AML-193 (cell line): ENCODE measurements around the gene FBXL13.

Experiments
- DNase-seq, 2 experiments: peaks; one replicate each; lab custom pipeline; 2025; lab: John Stamatoyannopoulos, UW

Gene FBXL13

GRCh38 chr7:102892631-102893278 is 181.8 kb downstream of the FBXL13 start:
- DNase-seq, result peak; percentile 90 to 94

DNA sequence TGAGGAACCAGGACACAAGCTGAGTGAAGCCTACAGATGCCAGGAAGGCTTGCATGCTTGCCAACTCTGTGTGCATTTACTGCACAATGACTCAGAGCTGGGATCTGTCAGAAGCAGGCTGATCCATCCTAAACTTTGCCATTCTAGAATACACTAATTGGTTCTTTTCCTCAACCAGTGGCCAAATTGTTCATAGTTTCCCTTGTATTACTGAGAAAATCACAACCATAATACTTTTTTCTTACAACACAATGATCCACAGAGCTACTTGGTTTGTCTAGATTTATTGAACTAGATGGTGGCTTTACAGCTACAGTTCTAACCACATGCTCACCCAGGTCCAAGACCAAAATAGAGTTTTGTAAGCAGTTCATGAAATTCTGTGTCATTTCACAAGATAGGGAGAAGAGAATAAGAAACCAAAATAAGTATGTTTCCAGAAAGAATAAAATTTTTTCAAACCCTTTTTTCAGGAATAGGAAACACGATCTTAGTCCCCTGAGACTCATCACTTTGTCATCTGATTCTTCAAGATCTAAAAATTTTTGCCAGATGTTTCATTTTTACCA is 182.8 kb downstream of the FBXL13 start:
- no peak for DNase-seq

DNA sequence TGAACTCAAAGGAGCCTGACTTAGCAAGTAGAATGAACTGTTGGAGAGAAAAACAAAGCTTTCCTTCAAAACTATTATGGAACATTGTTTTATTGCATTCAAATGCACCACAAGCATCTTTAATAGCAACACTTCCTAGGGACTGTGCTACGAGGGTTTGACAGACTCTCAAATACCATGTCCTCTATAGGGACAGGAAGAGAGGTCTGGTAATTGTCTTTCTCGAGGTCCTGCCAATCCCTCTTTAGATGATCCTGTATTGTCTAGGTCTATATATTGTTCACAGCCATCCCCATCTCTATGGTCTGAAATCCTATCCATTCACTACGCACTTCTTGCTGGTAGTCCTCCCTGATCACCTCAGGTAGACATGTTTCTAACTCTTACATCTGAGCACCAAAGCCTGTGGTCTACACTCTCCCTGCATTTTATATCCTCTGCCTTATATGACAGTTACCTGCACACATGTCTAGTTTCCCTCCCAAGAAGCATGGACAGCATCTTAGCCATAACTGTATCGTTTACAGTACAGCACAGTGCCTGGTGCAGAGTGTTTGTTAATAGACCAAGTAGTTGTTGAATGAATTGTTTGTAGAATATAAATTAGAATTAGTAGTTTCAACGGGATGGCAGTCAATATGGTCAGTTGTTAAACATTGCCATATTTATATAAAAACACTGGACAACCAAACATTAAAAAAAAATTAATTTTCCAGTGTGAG is 183.5 kb downstream of the FBXL13 start:
- DNase-seq, result no peak

- DNase-seq, result peak; percentile 63 to 66
These were observed 184.2 kb downstream of the FBXL13 start for GRCh38 chr7:102890292-102890970.

DNA sequence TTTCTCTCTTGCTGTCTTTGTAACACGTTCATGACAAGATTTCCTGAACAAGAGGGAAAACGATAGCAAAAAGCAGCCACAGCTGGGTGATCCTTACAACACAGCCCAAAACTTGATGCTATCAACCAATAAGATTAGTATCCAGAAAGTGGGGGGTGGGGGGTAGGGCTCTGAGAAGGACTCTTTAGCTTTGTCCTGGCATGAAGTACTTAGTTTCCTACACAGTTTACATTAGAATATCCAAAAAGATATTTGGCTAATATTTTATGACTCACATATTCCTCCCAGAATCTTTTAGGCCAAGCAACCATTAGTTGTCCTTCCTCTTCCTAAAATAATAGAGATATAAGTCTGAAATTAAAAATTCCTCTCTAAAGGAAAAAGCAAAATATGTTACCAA is 184.7 kb downstream of the FBXL13 start:
- DNase-seq, result no peak

DNA sequence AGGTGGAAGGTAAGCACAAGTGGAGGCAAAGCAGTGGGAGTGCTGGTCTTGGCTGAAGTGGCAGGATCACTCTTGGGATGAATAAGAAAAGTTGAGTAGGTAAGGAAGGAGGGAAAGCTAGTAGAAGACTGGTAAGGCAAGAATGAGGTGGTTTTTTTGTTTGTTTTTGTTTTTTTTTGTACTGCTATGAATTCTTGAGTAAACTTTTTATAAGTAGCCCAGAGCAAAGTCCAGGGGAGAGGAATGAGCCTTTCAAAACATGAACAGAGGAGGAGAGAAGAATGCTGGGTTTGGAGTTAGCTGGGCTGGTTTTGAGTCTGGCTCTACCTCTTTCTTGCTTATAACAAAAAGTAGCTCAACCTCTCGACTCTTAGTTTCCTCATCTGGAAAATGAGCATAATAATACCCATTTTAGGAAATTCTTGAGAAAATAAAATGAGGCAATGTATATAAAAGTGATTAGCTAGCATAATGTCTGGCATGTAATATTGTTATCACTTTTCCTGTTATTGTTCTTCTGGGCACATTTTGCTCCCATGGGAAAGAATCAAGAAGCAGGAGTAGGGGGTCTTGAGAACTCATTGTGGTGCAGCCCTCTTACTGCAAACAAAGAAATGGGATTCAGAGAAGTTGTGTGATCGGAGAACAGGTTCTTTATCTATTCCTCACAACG is 185.9 kb downstream of the FBXL13 start:
- DNase-seq, result no peak

DNA sequence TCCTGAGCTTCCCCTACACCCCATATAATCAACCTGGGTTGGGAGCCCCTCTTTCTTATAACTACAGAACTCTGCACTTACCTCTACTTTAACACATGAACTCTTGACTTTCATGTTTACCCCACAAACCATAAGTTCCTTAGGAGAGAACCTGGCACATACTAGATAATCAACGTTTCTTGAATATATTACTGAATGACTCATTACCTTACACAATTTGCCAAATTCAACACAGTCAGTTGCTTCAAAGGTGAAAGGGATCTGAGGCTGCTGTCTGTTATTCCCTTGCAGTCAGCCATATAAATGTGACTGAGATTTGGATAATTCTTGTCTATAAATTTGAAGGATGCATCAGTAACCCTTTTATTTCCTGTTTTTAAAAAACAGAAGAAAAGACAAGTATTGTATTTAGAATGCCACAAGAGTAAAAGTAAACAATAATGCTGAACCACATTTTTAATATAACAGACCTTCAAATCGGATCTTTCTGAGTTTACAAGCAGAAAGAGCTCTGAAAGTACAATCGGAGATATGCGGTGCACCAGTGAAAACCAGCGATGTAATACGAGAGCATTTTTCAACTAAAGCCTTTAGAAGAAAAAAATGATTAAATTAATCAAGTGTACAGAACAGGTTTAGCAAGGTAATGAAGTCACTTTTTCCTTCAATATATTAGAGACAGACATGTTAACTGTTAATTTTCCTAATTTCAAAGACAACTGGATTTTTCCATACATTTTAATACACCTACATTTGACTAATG is 191.3 kb downstream of the FBXL13 start:
- peak; percentile 72 to 79 for DNase-seq

- no peak for DNase-seq
These were observed 198.8 kb downstream of the FBXL13 start for GRCh38 chr7:102875700-102876295.

DNA sequence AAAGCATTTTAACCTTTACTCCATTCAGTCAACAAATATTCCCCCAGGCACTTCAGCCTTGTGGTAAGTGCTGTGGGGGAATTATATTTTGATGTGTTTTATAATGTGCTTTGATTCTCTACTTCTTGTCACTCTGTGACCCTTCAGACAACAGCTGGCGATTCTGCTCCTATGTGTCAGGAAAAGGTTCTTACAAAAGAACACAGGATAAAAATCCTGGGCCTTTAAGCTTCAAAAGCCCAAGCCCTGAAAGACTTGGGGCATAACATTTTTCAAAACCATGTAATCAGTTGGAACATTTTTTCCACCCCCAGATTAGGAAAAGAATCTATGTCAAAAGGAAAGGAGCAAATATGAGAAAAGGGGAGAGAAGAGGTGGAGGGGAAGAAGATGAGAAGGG is 199.6 kb downstream of the FBXL13 start:
- DNase-seq, result no peak

DNA sequence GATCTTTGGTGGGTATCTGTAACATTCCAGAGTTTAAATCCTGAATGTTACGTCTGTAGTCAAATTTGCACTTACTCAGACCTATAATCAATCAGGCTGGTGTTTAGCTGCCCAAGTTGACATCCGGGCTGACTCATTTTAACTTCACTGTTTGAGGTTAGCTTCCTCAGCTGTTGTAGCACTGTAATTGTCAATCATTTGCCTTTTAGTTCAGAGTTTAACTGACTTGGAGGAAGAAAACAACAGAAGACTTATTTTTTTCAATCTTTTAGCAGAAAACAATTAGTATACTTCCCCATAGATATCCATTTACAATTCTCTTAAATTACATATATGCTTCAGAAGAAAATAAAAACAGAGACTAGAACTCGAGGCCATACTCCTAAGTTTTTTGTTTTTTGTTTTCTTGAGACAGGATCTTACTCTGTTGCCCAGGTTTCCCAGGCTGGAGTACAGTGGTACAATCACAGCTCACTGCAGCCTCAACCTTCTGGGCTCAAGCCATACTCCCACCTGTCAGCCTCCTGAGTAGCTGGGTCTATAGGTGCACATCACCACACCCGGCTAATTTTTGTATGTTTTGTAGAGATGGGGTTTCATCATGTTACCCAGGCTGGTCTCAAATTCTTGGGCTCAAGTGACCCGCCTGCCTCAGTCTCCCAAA is 200.3 kb downstream of the FBXL13 start:
- peak; percentile 40 to 51 for DNase-seq

GRCh38 chr7:102873470-102874165 is 201.0 kb downstream of the FBXL13 start:
- no peak for DNase-seq

GRCh38 chr7:102872460-102872859 is 202.1 kb downstream of the FBXL13 start:
- no peak for DNase-seq

- no peak for DNase-seq
These were observed 205.4 kb downstream of the FBXL13 start for GRCh38 chr7:102869195-102869594.

DNA sequence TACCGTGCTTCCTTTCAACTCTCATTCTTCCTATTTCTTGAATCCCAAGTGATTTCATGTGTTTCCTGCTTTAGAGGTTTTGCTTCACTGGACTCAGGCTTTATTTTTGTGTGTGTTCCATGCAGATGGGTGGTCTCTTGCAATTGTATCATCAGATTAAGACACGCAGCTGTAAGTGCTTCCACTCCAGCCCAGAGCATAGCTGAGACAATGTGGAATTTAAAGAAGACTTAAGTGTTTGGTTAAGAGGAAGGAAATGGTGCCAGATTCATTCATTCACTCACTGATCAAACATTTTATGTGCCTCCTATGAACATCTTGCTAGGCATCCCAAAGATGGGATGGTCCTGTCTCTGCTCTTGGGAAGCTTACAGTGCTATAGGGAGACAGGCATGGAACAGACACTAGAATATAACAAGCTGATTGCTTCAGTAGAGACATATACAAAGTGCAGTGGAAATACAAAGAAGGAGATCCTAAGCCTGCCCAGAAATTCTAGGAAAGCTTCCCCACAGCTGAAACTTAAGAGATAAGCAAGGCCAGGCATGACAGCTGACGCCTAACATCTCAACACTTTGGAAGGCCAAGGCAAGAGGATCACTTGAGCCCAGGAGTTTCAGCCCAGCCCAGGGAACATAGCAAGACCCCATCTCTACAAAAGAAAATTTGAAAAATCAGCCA is 207.9 kb downstream of the FBXL13 start:
- no peak for DNase-seq

DNA sequence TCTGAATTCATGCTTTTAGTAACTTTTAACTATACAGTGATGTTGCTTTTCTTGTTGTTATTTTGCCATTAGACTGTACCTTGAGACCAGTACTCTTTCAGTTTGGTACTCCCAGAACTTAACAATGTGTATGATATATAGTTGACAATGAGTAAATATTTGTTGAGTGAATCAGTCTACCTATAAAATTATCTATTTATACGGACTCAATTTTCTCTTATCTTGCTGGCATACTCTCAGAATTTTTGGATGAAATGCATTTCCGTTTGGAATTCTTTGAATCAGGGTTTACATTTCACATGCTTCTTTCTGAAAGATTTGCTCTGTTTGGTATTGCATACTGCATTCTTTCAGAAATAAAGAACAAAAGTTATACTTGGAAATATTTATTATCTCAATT is 209.6 kb downstream of the FBXL13 start:
- no peak for DNase-seq

DNA sequence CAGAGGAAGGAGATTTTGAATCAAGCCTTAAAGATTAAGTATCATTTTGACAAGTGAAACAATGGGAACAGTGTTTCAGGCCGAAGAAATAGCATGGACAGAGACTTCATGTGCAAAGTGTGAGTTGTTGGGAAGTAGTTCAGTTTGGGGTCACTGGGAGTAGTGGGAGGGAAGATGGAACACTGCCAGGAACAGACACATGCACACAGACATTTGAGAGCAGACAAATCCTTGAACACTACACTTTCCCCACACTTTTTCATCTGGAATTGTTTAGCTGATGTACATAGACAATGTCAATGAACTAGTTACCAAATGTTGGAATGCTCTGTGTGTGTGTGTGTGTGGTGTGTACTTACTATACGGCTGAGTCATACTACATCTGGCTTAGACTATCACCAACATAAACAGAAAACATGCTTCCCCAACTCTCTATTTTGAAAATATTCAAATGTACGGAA is 214.2 kb downstream of the FBXL13 start:
- DNase-seq, result no peak

DNA sequence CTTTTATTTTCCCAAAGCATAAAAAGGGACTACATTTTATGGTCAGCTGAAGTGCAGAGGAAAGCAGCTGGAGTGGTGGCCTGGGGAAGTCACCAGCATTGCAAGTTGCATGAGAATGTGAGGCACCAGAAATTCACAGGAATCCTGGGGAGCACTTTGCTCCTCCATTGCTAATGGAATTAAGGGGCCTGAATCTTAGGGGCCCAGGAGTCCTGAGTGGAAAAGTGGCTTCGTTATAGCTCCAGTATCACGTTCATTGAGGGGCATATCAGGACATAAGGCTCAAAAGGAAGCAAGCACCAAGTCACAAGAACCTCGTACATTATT is 214.8 kb downstream of the FBXL13 start:
- DNase-seq, result no peak

DNA sequence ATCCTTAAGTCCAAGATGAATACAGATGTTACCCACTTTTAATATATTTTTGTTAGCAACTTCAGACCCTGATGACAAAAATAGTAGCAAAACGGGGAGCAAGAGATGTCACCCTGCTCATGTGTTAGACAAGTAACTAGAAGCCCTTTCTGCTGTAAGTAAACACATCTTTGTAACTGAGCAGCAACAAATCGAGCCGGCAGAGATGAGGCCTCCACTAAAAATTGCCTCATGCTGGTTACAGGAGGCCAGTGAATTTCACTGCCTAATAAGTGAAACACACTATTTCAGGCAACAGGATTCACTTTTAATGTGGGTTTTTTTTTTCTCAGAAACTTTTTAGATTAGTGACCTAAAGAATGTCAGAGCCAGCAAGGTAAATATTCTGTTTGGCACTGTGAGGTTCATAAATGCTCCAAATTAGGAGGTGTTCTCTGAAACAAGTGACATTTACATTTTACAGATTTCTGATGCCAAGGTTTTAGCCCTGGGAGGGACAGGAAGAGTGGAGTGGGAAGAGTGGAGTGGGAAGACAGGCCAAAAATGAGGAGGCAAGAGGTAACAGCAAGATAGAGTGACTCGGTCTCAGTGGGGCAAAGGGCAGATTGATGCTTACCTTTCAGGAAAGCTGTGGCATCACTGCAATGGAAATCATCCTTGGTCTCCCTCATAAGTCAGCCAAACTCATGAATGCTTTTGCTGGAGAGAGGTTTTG is 215.4 kb downstream of the FBXL13 start:
- DNase-seq, result no peak

DNA sequence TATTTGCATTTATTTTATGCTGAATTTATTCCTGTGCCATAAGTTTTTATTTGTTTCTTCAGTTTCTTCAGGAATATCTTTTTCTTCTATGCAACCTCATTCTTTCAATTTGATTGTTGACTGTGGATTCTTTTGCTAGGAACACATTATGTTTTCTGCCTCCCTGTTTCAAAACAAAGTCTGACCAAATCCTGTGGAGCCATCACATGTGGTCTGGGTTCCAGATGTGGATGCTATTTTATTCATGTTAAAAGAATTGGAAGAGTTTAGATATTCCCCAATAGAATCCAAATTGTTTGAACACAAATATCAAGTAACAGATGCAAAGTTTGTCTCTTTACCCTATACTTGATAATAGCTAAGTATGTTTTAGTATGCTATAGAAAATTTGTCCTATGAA is 218.6 kb downstream of the FBXL13 start:
- no peak for DNase-seq
